ENCODE results near the gene SNAP91. TPM values are rescaled to one million over a fixed set of nuclear protein-coding genes. Genes with fewer than 3 reads are reported as not detected.

SNAP91 gene
- total and polyA plus RNA-seq, 9 of the 15 experiments (the other 6 are each of a cell fraction or from before 2014, with no cell fraction given), result not detected

GRCh38 chr6:83757021-83757420, 48.1 kb upstream of the SNAP91 start:
- H3K79me2 ChIP-seq (ENCODE audit: control insufficient read depth, insufficient read depth, low read length), result no peaks in the 10 kb centered on the region
- H3K4me2 ChIP-seq (ENCODE audit: insufficient read depth, low read length), result no peak overlapping the region
- no peaks in the 10 kb centered on the region for H4K20me1 ChIP-seq (replicated peaks; ENCODE audit: control insufficient read depth, insufficient read depth, low read length)
- no peaks in the 10 kb centered on the region; the same call in 1 of the 2 replicates for H3K9me3 ChIP-seq (replicated peaks; ENCODE audit: control insufficient read depth, insufficient read depth, low read depth, low read length)
- no peak overlapping the region for H2AFZ ChIP-seq (ENCODE audit: low read depth, low read length)
- H3K4me1 ChIP-seq (replicated peaks in 1 of 2; ENCODE audit: control insufficient read depth in 2 of 2, insufficient read depth in 2 of 2, low read length in 2 of 2), result no peaks in the 10 kb centered on the region
- no peaks in the 10 kb centered on the region for H3K36me3 ChIP-seq (ENCODE audit: control insufficient read depth, insufficient read depth, low read length)
- no peak overlapping the region for H3K27ac ChIP-seq (ENCODE audit: extremely low read depth, low read depth, low read length)
- DNase-seq (ENCODE audit: extremely low read depth in 1 of 4, low spot score in 3 of 4) (no peak), ATAC-seq (no peak), FAIRE-seq (no peak)
- in situ Hi-C loops (cut with MboI) (no loop called here), intact Hi-C loops (cut with micrococcal nuclease) (no loop called here)
- H3K9ac ChIP-seq (ENCODE audit: insufficient read depth in 1 of 2, low read depth in 2 of 2, low read length in 2 of 2), result no peak overlapping the region
- no TSS peak for BruUV-seq (replicated peaks)
- ChIA-PET CTCF (ENCODE audit: low intra/inter-chr PET ratio) (interaction anchor here (0.7 kb wide), 1 partner anchor 1631 kb away, joined by 4 read pairs; no protein-coding TSS in a partner anchor), POLR2A (no interaction called here)
- no peaks in the 10 kb centered on the region for H3K9me1 ChIP-seq (ENCODE audit: control insufficient read depth, insufficient read depth, low read length)
- no peaks in the 10 kb centered on the region for H3K27me3 ChIP-seq (ENCODE audit: control insufficient read depth in 2 of 2, insufficient read depth in 2 of 2, low read length in 2 of 2)
- no peak overlapping the region for H3K4me3 ChIP-seq
- TF ChIP-seq, protein P1, sequence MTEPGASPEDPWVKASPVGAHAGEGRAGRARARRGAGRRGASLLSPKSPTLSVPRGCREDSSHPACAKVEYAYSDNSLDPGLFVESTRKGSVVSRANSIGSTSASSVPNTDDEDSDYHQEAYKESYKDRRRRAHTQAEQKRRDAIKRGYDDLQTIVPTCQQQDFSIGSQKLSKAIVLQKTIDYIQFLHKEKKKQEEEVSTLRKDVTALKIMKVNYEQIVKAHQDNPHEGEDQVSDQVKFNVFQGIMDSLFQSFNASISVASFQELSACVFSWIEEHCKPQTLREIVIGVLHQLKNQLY (CRISPR knock-in tag; conservative IDR thresholded peaks at IDR 0.05), result no peak
- no peak for TF ChIP-seq ZBTB2 (IDR thresholded peaks at IDR 0.05)
- peak; percentile 58; the same call in 1 of the 2 replicates for TF ChIP-seq TRIM28 (IDR thresholded peaks at IDR 0.05)
- TF ChIP-seq CBX3 (IDR thresholded peaks at IDR 0.05; ENCODE audit: borderline replicate concordance in 1 of 2, low read length in 2 of 2), result 0 out of 3 replicates have a peak, but pooled peaks of 1 of the 2 experiments have one; percentile 30
- TF ChIP-seq ZBTB49 (CRISPR knock-in tag; IDR thresholded peaks at IDR 0.05; ENCODE audit: borderline replicate concordance), result no peak
- no peak for TF ChIP-seq ZNF347 (CRISPR knock-in tag; IDR thresholded peaks at IDR 0.05; ENCODE audit: low read depth)
- no peak for TF ChIP-seq ELK3 (CRISPR knock-in tag; IDR thresholded peaks at IDR 0.05)
- no peak for TF ChIP-seq HOXB6 (CRISPR knock-in tag; IDR thresholded peaks at IDR 0.05; ENCODE audit: borderline replicate concordance)
- TF ChIP-seq KLF6 (CRISPR knock-in tag; IDR thresholded peaks at IDR 0.05; ENCODE audit: borderline replicate concordance), result no peak
- no peak for TF ChIP-seq ZZZ3 (IDR thresholded peaks at IDR 0.05)
- no peak for TF ChIP-seq RBM22 (IDR thresholded peaks at IDR 0.05; ENCODE audit: low read depth, low read length, poor library complexity, severe bottlenecking)
- TF ChIP-seq POLR2H (tag; IDR thresholded peaks at IDR 0.05; ENCODE audit: low read depth), result no peak
- TF ChIP-seq SFPQ (IDR thresholded peaks at IDR 0.05; ENCODE audit: low read depth, low read length), result no peak

Measured in K562 (cell line).